ENCODE results near the gene TTC28.

The TTC28 gene

DNA sequence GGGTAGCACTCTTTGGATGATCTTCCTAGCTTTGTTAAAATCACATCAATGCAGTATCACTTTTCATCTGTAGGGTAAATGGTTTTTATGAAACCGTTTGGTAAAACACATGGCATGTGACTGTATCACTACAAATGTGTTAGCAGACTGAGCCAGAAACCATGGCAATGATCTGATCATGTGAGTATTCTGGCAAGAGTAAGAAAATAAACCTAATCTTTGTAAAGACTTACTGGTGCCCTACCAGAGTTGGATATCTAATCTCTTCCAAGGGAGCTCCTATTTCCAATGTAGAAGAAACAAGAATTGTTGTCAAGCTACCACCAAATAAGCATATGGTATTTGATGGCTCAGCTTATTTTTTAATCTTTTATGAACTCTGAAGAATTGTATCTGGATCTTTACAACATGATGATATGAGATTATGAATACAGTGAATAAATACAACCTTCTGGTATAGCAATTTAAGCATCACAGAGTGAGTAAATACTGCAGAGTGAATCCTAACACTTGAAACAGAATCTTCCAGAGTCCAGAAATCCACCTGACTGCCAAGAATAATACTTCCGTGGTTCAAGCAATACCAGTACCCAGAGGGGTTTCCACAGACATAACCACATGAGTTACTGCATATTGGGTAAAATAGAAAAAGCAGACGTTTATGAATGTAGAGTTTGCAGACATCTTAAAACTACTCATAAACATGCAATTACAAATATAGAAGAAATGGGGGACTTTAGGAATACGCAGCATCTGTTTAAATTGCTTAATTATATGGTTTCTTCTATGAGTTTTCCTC is 238.8 kb downstream of the TTC28 start:
- DNase-seq (ENCODE audit: low spot score) = no peak

DNA sequence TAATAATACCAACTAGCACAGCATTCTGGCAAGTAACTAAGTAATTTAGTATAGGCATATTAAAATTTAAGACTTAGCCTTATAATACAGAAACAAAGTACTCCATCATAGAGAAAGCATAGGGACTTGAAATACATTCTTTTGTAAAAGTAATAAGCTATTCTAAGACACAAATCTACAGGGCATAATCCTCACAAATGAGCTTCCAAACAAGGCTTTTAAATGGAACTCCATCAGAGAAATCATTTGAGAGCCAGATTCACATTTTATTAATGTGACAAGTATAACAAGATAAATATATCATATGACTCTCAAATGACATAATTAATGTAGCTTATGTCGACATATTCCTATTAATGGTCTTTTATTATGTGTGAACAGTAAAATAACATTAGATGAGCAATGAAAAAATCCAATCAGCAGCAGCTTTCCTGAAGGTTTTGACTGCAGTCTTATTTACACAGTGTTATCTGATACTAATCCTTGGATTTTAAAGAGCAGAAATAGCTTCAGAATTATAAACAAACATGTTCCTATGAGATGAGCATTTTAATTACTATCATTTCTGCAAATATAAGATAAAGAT is 241.4 kb downstream of the TTC28 start:
- DNase-seq (ENCODE audit: low spot score) = no peak

DNA sequence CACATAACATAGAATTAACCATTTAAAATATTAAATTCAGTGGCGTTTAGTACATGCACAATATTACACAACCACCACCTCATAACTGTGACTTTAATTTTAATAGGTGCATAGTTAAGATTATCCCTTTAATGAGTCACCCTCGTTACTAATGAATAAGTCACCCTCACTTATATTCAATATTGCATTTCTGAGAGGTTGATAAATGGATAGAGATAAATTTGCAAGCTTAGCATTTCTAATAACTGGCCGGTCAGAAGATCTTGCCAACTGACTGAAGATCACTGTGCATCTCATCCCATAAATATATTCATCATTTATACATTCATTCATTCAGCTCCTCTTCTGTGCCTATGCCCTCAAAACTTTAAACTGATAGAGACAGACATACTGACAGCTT is 243.7 kb downstream of the TTC28 start:
- DNase-seq (ENCODE audit: low spot score) = no peak

DNA sequence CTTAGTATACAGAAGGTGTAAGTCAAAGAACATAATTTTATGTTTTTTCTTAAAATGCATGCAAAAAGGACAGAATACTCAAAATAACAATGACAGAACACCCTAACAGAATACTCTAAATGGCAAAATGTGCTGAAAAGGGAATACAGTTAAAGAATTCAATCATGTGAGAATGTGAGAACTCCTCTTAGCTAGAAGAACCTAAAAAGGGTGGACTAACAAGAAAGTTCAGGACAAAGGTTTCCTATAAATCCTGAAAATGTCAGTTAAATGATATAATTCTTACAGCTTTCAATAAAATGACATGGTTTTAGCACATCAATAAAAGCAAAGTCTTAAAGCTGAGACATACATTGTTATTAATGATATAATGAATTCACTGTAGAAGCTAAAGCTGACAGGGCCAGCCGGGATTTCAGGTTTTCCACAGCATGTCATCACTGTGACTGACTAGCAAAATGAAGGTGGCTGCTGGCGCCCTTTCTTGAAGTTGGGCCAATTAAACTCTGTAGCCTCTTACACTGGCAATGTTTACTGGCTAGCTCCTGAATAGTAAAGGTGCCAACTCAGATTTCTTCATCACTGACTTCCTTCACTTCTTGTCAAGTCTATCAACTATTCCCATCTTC is 244.4 kb downstream of the TTC28 start:
- DNase-seq (ENCODE audit: low spot score) = peak; percentile 18

DNA sequence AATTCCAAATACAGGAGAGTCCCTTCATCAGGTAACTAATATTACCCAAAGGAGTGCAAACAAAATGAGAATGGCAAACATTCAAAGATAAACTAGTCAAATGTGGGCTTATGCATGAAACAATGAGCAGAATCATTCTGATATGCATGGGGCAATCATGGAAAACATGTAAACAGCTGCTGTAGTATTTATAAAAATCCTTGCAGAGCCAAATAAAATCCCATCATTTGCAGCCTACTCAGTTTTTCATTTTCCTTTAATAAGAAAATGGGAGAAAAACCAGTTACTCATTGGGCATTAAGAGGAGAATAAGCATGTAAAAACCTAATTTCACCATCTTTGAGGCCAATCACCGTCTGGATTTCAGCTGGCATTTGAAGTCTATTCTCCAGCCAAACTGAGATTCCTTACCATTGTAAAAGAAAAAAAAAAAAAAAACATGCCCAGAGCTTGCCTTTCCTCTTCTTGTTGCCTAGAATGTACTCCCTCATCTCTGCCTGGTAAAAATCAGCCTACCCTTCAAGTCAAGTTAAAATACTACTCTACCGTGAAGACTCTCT is 249.1 kb downstream of the TTC28 start:
- DNase-seq (ENCODE audit: low spot score) = no peak

DNA sequence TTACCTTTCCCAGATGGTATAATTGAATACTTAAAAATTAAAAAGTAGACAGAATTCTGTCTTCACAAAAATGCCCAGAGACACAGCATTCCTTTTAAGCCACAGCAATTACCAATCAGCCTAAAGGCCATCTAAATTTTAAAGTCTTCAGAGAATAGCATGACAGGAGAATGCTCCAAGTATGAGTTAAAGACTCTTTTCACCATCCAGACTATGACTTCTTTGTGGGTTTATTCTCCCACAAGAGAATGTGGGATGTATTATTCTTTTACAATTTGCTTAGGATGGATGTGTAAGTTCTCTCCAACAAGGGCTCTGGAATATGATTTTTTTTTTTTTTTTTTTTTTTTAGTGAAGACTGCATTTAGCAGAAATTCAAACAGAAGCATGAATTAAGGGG is 249.9 kb downstream of the TTC28 start:
- DNase-seq (ENCODE audit: low spot score) = no peak

DNA sequence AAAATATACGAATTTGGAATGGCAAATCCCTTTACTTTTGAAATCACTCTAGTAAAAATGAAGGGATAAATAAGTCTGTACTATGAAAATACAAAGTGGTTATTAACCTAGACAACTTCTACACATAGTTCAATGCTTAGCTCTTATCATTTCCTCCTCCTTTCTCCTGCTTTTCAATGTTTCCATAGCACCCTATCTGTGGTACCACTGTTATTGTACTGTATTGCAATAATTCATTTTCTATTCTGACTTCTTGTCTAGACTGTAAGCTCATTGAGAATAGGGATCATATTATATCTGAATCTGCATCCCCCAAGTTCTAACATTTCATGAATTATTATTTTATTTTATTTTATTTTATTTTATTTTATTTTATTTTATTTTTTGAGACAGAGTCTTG is 251.4 kb downstream of the TTC28 start:
- DNase-seq (ENCODE audit: low spot score) = no peak

DNA sequence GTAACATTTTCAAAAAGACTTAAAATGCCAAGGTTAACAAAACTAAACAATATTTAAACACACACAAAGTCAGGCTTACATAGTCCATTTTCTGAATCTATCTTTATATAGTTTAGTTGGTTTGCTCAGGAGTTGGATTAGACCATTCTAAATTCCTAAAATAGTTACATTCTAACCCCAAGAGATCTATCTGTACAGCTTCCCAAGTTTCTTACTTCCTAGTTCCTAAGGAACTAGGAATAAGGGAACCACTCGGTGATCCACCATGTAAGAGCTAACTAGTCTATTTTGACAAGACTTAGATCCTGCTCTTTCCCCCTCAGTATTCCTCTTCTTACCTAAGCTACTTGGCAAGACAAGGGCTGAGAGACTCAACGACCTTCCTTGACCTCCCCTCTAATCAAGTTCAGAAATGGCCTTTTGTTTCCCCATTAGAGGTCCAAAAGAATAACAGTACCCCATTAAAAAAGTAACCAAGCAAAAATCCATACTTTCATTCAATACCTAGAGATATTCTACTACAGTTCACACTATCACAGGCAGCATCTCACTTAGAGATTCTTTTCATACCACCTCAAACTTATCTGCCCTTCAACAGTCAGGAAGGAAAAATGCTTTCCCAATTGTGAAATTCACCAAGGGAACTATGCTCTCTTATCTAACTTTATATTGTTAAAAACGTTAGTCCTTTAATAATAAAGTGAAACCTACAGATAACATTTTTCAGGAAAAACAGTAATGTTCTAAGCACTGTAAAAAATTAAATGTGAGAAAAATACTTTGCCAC is 253.1 kb downstream of the TTC28 start:
- no peak for DNase-seq (ENCODE audit: low spot score)

DNA sequence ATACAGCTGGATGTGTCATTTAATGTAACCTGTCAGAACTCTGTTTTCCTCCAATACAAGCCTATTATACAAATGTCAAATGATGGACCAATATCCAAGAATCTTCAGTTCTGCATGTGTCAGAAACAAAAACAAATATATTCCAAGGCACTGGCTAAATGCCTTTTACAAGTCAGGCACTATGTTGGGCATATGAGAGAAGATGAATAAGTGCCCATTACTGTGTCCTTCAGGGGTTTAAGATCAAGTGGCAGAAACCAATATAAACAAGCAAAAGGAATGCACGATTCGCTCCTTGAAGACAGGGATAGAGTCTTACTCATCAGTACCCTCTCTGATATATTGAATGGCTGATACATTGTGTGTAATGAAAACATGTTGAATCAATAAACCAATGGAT is 254.4 kb downstream of the TTC28 start:
- DNase-seq (ENCODE audit: low spot score) = no peak

DNA sequence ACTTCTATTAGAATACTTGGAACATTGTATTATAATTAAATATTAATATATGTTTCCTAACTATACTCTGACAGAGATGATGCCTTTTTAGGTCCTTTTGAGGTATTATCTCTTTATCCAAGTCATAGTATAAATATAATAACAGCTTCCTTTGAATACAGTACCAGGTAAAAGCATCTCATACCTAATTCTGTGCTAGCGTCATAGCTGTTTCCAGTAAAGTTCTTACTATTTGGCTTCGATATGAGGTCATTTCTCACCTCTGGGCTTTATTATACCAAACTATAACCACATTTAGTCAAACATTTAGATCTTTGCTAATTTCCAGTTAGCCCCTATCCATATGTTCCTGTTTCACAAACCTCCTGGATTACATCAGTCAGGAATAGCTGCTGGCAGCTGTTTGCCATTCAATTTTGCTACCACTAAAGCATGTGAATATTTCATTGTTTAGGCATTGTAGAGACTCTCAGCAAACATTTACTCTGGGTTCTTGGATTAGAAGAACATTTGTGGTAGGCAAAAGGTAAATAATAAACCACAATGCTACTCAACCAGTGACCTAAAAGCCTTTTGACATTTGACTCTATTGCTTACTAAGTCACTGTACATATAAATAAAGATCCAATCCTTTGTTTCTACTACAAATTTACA is 255.1 kb downstream of the TTC28 start:
- DNase-seq (ENCODE audit: low spot score) = no peak

DNA sequence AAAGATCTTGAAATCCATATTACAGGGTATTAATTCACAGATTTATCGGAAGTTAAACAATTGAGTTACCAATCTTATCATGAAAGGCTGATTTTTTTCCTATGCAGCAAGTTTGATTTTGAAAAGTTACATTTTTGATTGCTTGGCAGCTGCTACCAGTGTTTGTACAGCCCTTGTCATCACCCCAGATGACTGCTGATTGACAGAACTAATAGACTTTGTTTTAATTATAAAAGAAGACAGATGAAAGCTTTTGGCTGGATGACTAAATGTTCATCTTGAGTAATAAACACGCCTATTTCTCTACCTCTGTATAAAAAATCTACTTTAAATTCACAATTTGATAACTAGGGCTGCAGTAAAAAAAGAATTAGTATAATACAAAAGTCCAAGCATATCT is 259.7 kb downstream of the TTC28 start:
- DNase-seq (ENCODE audit: low spot score) = no peak

DNA sequence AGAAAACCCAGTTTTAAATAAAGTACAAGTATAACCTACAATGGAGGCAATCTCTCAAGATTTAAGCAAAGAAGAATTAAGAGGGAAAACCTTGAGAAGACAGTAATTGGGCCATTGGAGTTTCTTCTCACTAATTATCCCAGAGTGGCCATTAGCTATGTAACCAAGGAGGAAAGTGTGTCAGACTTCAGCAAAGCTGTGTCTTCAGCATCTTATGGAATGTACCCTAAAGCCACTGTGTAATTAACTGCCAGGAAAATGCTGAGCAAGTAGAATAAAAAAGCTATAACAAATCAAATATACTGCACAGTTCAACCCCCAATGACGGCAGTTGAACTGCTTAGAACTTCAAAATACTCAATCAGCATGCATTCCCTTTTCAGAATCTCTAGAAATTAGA is 261.6 kb downstream of the TTC28 start:
- DNase-seq (ENCODE audit: low spot score) = no peak

DNA sequence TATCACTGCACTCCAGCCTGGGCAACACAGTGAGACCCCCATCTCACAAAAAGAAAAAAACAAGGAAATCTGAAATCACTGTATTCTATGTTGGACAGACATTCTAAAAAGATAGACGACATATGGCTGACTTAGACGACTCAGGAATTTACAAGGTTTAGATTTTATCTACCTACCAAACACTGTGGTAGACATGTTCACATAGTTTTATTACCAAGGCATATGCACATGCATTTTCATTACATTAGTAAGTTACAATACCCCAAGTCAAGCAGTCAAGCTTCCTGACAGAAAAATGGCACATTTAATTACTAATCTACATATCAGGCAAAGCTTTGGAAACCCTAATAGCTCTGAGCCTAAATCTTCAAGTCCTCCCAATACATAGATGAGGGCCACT is 262.2 kb downstream of the TTC28 start:
- DNase-seq (ENCODE audit: low spot score) = no peak

DNA sequence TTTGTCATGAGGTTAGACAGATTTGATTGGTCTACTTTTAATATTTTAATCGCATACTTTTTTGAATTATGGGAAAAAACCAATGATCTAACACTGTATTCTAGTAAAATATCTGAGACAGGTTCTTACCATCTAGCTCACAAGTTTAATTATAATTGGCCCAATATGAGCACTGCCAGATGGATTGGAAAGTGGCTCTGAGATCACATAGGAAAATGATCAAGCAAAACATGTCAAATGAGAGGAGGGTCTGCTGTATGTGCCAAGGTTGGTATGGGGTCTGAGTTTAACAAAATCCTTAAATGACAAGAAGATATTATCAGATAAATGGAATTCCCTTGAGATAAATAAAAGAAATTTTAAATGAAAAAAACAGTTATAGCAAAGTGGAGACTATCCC is 264.7 kb downstream of the TTC28 start:
- no peak for DNase-seq (ENCODE audit: low spot score)

DNA sequence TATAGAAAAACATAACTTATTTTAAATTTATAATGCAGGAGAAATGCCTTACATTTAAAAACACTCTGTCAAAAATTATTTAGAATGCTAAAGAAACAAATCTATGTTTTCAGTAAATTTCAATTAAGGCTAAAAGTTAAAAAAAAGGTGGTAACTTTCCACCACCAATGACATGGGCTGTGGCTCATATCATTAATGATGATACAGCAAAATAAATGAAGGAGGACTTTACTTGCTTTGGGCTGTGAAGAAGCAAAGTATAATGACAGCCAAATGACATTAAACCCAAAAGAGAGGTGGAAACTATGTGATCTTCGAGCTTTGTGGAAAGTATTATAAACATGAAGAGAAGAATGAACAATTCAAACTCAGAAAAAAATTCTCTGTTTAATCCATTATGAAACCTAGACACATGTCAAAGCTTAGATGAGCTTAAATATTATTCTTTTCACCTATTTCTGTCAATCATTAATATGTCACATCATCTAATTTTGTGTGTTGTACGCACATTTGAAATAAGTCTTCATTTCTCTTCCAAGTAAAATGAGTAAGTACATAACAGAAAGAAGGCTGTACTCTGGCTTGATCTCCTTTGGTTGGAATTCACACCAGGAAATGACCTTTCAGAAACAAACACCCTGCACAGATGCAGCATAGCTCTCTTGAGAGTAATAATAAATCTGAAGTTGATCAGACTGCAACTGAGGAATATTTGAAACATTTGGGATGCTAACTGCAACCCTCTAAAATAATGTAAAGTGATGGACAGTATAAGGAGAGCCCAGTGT is 265.8 kb downstream of the TTC28 start:
- no peak for DNase-seq (ENCODE audit: low spot score)

DNA sequence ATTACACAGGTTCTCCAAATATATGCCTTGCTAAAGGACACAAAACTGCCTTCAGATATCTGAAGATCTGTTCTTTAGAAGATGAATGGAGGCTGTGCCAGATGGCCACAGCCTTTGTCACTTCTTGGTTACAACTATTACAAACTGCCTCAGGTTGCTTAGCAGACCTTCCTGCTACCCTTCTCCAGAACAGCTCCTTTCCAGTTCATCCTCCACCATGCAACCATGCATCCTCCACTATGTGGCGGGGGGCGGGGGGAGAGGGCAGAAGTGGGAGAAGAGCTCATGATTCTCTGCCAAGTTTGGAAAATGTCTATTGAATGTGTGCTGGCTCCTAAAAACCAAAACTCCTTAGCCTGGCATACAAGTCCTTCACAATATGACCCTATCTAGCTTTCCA is 267.5 kb downstream of the TTC28 start:
- DNase-seq (ENCODE audit: low spot score) = no peak

DNA sequence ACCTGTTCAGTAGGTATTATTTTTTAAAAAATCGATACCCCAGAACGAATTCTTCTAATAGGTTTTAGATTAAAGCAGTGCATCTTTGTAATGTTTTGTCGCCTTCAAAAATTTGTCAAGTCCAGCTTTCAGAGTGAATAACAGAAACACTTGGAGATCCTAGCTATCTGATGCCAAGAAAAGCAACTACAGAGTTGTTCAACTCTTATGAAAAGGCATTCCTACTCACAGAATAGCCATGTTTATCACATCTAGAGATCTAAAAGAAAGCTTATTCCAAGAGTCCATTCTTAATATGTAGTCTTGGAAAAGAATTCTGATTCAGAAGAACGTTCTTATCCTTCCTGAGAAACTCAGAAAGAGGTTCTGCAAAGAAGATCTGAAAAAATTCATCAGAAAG is 268.5 kb downstream of the TTC28 start:
- DNase-seq (ENCODE audit: low spot score) = no peak

DNA sequence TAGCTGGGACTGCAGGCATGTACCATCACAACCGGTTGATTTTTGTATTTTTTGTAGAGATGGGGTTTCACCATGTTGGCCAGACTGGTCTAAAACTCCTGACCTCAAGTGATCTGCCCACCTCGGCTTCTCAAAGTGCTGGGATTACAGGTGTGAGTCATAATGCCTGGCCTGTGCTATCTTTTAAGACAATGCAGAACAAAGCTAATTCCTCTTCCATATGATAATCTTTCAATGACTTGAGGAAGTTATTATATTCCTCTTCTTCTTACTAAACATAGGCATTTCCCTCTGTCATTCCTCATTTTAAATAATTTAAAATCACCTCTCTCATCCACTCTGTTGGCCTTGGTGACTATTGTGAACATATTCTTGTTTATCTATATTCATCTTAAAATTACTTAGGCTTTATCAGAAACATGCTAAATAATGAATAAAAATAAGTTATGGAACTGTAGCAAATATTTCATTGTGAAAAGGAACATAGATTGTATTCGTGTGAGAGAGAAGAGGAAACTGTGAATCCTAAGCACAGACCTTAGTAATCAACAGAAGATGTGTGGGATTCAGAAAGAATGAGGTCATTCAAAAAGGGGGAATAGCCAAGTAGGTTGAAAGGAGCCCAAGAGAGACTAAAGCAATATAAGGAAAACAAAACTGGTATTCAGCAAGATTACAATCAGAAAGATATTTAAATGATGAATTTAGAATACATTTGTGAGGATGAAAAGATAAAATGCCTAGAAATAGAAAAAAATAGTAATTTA is 269.4 kb downstream of the TTC28 start:
- peak; percentile 33 for DNase-seq (ENCODE audit: low spot score)

DNA sequence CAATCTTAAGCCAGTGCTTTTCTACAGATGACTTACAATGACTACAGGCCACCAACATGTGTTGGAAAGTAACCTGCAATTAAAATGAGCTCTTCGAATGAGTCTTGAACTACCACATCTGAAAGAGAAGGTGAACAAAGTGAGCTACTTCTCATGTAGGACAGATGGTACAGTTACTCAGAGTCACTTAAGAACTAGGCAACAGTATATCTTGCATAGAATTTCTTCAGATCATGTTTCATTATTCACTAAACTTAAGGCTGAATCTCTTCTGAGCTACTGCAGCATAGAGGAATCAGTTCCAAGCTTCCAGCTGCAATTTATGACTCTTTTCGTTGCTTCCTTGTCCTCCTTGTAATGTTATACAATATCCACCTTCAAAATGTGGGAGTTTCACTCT is 270.9 kb downstream of the TTC28 start:
- DNase-seq (ENCODE audit: low spot score) = no peak

DNA sequence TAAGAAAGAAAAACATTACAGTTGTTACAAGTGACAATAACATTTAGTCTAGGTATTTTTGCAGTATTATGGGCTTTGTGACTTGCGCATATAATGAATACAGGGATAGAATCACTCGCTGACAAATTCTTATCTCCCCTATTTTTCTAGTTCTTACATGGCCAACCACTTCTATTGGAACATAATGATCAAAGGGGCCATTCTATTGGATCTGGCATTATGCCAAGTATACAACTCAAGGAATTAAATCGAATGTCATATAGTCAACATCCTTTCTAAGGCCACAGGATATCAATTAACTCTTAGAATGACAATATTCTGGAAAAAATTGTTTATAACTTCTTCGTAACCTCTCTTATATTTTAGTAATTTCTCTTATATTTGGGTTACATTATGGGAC is 272.0 kb downstream of the TTC28 start:
- no peak for DNase-seq (ENCODE audit: low spot score)
